ENCODE data around the gene RAB4B. TPM values are rescaled to one million over a fixed set of nuclear protein-coding genes. Genes with fewer than 3 reads are reported as not detected.
A peak's percentile ranks its signal among the peaks of the same experiment; 100 is the strongest.
"Not testable (repeated sequence)": the region's sequence is repeated elsewhere in the genome, so short reads cannot be mapped to it uniquely, and the experiment has no call there.

The RAB4B gene
- 9.0 TPM for polyA plus RNA-seq (ENCODE audit: insufficient read length)

DNA sequence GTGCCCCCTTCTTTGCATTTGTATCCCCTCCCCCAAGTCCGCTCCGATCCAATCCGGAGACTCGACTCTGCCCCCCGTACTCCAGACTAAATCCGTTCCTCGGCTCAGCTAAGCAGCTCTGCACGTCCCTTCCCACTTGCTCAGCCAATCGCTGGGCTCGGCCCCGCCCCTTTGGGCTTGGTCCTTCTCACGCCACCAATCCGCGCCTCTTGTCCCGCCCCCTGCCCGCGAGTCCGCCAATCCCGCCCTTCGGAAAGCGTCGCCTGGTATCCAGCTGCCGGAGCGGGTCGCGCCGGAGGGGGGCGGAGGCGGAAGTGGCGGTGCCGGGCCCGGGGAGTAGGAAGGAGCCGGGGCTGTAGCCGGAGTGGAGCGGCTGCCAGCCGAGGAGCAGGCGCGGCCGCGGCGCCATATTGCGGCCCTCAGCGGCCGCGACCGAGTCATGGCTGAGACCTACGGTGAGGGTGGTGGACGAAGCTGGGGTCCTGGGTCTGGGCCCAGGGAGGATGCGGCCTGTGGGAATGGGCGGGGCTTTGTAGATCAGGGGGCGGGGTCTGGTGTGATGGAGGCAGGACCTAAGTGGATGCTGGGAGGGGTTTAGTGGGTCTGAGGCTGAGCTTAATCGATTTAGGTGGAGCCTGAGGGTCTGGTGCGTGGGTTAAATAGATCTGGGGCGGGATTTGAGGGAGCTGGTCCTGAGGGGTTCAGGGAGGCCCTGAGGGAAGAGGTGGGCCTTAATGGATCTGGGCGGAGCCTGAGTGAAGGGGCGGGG is at the start of gene RAB4B:
Gene RAB4B, plus strand, starts transcription at position 311 of the 769 bp plus-strand sequence. Its CDS starts 129 bp downstream, at position 440.
- DNase-seq (ENCODE audit: low read depth) = peak; percentile 98

DNA sequence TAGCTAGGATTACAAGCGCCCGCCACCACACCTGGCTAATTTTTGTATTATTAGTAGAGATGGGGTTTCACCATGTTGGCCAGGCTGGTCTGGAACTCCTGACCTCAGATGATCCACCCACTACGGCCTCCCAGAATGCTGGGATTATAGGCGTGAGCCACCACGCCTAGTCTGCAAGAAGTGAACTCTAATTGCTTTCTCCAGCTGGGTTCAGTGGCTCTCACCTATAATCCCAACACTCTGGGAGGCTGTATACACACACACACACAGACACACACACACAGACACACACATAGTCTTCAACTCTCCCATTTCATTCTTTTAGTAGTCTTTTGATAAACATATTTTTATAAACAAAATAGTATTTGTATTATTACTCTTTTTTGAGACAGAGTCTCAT is 48.0 kb upstream of the RAB4B start:
- not testable (repeated sequence) for DNase-seq (ENCODE audit: low read depth)

GRCh38 chr19:40732304-40732703 is 45.7 kb upstream of the RAB4B start:
- not testable (repeated sequence) for DNase-seq (ENCODE audit: low read depth)

DNA sequence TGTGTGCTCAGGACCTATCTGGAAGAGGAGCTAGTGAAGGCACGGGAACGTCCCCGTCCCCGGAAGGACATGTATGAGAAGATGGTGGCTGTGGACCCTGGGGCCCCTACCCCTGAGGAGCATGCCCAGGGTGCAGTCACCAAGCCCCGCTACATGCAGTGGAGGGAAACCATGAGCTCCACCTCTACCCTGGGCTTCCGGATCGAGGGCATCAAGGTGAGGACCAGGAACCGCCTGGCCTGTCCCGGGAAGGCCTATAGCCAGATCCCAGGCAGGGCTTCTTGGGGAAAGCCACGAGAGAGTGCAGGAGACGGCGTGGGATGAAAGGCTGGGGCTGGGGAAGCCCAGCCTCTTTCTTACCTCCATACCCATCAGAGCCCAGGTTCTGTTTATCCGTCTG is 44.9 kb upstream of the RAB4B start:
- DNase-seq (ENCODE audit: low read depth) = no peak

GRCh38 chr19:40735013-40735771 is 42.9 kb upstream of the RAB4B start:
- no peak for DNase-seq (ENCODE audit: low read depth)

GRCh38 chr19:40736661-40737060 is 41.4 kb upstream of the RAB4B start:
- DNase-seq (ENCODE audit: low read depth) = no peak

- no peak for DNase-seq (ENCODE audit: low read depth)
Observed at GRCh38 chr19:40737102-40737644, 40.9 kb upstream of the RAB4B start.

GRCh38 chr19:40739030-40739839 is 38.8 kb upstream of the RAB4B start:
- DNase-seq (ENCODE audit: low read depth) = no peak

DNA sequence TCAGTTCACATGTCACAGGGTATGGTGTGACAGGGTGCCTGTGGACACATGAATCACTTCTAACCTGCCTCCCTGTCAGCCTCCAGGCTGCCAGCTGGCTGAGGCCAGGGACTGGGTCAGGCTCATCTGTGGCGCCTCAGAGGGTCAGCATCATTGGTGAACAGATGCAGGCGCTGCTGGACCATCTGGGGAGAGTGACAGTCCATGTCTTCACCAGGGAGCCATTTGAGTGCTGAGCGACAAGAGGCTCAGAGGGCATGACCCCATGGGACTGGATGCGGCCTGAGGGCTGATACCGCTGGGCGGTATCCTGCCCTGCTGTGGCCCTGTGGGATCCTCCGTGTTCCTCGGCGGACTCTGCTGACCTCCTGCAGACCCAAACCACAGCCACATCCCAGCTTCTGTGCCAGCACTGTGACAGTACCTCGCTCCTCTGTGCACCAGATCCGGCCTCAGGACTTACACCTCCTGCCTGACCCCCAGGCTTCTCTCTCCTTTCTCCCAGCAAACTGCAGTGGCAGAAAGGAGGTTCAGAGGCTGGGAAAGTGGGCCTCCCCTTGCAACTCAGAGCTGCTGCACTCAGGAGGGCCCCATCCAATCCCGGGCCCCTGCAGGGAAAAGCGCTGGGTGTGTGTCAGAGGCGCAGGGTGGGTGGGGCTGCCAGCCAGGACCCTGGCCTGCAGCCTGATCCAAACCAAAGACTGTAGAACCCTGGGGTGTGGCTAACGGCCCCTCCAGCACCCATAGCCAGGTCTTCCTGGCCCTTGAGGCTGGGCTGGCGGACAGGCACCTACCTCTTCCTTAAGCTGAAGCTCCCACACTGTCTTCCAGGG is 38.0 kb upstream of the RAB4B start:
- DNase-seq (ENCODE audit: low read depth) = no peak

DNA sequence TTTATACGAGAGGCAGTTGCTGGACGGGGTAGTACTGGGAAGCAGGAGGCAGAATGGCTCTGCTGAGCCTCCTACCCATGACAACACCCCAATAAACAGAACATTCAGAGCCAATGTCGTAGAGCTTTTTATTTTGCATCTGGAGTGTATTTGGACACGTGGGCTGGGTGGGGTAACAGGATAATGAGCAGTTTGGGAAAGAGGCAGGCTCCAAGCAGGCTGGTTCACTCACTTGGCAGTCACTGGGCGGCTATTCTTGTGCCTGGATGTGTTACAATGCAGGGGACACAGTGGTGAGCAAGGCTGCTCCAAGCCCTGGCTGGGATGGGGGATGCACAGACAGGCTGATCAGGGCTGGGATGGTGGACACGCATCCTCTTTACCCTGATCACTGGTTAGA is 37.3 kb upstream of the RAB4B start:
- DNase-seq (ENCODE audit: low read depth) = no peak

DNA sequence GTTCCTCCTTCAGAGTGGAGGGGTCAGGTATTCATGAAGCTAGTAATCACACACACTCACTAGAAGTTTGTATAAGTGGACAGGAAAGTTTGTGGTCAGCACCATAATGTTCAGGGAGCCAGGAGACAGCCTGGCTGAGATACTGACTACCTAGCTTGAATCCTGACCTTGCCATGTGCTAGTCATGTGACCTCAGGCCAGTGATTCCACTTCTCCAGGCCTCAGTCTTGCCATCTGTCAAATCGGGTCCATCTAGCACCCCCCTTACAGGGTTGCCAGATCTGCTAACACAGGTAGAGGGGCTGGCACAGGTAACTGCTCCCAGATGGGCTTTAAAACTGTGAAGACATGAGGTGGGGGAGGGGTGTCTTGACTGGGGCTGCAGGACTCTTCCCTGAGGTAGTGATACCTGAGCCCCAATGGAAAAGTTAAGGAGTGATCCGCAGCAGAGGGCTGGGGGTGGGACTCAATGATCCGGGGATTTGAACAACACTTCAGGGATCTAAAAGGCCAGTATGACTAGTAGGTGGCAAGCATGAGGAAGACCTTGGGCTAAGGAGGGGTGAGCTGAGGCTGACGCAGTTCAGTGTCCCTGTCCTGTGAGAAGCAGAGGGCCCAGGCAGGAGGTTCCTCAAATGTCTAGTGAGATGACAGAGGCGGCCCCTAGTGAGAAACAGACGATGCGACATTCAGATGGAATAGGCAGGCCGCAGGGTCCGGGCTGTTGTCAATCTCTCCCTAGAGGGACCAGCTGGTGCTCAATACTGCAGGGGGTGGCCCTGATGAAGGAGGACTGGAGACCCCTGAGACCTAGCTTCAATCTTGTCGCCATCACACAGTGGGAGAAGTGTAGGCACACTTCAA is 36.3 kb upstream of the RAB4B start:
- DNase-seq (ENCODE audit: low read depth) = no peak

DNA sequence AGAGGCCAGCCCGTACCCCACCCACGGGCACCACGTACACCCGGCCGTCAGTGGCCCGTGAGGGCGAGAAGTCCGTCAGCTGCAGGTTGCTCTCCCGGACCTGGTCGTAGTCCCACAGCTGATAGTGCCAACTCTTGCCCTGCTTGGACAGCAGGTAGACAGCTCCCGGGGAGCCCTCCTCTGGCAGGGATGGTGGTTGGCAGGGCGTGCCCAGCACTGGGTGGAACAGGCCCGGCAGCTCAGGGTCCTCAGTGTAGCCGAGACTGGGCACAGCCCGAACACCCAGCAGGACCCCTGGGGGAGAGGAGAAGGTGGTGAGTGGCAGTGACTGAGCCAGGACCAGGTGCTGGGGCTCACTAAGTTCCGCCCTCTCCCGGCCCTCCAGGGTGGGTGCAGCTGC is 35.6 kb upstream of the RAB4B start:
- DNase-seq (ENCODE audit: low read depth) = no peak

DNA sequence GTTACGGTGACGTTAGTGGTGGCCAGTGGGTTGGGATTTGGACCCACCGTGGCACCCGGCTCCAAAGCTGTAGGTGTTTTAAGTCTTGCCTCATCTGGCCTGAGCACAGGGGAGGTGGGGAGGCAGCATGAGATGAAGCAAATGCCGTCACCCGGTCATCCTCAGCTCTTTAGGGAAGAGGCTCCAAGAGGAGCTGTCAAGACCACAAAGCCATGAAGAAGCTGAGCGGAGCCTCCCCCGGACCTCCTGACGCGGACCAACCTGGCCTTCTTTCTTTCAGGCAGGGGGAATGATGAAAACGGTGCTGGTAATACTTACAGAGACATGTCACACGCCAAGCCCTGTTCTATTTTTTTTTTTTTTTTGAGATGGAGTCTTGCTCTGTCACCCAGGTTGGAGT is 35.2 kb upstream of the RAB4B start:
- DNase-seq (ENCODE audit: low read depth) = no peak

- DNase-seq (ENCODE audit: low read depth) = no peak
Observed at GRCh38 chr19:40743926-40744325, 34.1 kb upstream of the RAB4B start.

- DNase-seq (ENCODE audit: low read depth) = no peak
Observed at GRCh38 chr19:40744554-40745401, 33.3 kb upstream of the RAB4B start.

DNA sequence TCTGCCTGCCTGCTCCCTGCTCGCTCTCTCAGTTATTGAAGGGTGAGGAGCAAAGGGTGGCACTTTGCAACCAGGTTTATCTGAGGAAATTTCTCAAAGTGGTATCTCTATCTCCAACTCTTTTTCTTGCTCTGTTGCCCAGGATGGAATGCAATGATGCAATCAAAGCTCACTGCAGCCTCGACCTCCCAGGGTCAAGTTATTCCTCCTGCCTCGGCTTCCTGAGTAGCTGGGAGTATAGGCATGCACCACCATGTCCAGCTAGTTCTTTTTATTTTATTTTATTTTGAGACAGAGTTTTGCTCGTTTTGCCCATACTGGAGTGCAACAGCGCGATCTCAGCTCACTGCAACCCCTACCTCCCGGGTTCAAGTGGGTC is 32.7 kb upstream of the RAB4B start:
- no peak for DNase-seq (ENCODE audit: low read depth)

GRCh38 chr19:40747536-40747935 is 30.5 kb upstream of the RAB4B start:
- no peak for DNase-seq (ENCODE audit: low read depth)

DNA sequence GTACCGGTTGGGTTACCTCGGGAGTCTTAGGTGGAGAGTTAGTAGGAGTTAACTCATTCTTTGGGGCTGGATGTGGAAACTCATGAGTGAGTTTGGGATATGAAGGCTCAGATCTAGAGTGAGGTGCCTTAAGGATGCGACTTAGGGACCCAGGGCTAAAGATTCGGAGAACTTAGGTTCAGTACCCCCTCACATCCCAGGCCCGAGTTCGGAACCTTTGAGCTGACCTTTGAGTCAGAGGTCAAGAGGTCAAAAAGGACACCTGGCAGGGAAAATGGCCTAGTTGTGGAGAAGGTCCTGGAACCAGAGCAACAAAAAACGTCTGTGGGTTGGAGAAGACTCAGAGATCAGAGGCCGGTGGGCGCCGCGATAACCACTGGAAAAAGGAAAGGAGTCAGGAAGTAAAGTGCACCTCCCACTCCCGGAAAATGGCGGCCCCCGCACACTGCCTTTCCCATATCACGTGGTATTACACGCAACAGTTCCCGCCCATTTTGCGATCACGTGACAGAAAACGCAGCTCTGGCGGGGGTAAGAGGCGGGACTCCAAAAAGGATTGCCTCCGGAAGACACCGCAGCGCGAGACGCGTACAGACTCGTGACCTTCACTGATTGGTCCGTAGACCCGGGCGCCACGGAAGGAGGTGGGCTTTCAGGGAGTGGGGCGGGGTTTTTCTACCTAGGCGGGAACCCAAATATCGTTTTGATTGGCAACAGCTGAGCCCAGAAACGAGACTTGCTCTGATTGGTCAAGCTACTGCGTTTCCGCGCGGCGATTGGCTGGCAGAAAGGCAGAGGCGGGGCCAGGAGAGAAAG is 27.8 kb upstream of the RAB4B start, which contains the start of gene ACTMAP:
Gene ACTMAP, minus strand, starts transcription at position 420 of the 816 bp plus-strand sequence. CDS start 674 bp downstream, outside the sequence.
- peak; percentile 100 for DNase-seq (ENCODE audit: low read depth)
